ENCODE results near the gene AP1M1.

DNA sequence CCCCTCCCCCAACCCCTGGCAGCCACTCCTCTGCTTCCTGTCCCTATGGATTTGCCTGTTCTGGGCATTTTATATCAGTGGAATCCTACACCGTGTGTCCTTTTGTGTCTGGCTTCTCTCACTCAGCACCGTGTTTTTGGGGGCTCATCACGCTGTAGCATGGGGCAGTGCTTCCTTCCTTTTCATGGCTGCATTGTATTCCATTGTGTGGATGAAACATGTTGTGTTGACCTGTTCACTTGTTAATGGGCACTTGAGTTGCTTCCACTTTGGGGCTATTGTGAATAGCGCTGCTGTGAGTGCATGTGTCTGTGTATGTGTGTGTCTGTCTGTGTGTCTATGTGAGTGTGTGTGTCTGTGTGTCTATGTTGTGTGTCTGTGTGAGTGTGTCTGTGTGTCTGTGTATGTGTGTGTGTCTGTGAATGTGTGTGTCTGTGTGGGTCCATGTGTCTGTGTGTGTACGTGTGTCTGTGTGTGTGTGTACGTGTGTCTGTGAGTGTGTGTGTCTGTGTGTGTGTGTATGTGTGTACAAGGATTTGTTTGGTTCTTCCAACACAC lies 57.2 kb downstream of the AP1M1 start:
- no peak for TF ChIP-seq TCF12 (IDR thresholded peaks at IDR 0.05; ENCODE audit: low read depth)
- TF ChIP-seq EGR1 (IDR thresholded peaks at IDR 0.05): no peak
- no peak for TF ChIP-seq CREB1 (IDR thresholded peaks at IDR 0.05; ENCODE audit: low read depth)
- no peak for TF ChIP-seq YY1 (IDR thresholded peaks at IDR 0.05; ENCODE audit: low read depth)
- no peak for TF ChIP-seq MAX (IDR thresholded peaks at IDR 0.05)
- TF ChIP-seq, protein P1, sequence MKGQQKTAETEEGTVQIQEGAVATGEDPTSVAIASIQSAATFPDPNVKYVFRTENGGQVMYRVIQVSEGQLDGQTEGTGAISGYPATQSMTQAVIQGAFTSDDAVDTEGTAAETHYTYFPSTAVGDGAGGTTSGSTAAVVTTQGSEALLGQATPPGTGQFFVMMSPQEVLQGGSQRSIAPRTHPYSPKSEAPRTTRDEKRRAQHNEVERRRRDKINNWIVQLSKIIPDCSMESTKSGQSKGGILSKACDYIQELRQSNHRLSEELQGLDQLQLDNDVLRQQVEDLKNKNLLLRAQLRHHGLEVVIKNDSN (IDR thresholded peaks at IDR 0.05): no peak

All from Ishikawa (cell line).